Measurements from ENCODE around the gene MINDY4B.

GRCh38 chr3:150913133-150913922, 8.1 kb upstream of the MINDY4B start:
- TF ChIP-seq CTCF (IDR thresholded peaks at IDR 0.05) (no peak), ZFX (IDR thresholded peaks at IDR 0.05; ENCODE audit: borderline replicate concordance) (no peak)

Measured in 22Rv1 (cell line).